ENCODE data around the gene UGT1A8. TPM values are rescaled to one million over a fixed set of nuclear protein-coding genes. Genes with fewer than 3 reads are reported as not detected.
"Not testable (repeated sequence)": the region's sequence is repeated elsewhere in the genome, so short reads cannot be mapped to it uniquely, and the experiment has no call there.

Gene UGT1A8
- not detected for polyA plus RNA-seq (2013, experiment 1 of 2)
- not detected for polyA plus RNA-seq (2013, experiment 2 of 2)

DNA sequence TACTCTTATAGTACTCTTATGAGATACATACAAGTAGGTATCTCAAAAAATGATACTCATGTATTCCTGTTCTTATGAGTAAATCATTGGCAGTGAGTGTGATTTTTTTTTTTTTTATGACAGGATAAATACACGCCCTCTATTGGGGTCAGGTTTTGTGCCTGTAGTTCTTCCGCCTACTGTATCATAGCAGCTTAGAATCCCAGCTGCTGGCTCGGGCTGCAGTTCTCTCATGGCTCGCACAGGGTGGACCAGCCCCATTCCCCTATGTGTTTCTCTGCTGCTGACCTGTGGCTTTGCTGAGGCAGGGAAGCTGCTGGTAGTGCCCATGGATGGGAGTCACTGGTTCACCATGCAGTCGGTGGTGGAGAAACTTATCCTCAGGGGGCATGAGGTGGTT, at the start of gene UGT1A8:
Gene UGT1A8, plus strand, starts transcription at position 158 of the 400 bp plus-strand sequence. Its CDS starts 75 bp downstream, at position 233.
- DNase-seq (ENCODE audit: low spot score); H3K18ac ChIP-seq (ENCODE audit: low read length); H4K8ac ChIP-seq (ENCODE audit: low read depth, low read length); H3K36me3 ChIP-seq (replicated peaks in 1 of 2; ENCODE audit: control insufficient read depth in 2 of 2, insufficient read depth in 2 of 2, low read length in 2 of 2); H3K4me1 ChIP-seq (ENCODE audit: control insufficient read depth in 2 of 2, insufficient read depth in 1 of 2, low read depth in 1 of 2, low read length in 2 of 2); H2BK120ac ChIP-seq (ENCODE audit: low read depth, low read length); H2BK15ac ChIP-seq (ENCODE audit: low read length); H2AK5ac ChIP-seq (ENCODE audit: low read depth, low read length); H3K23ac ChIP-seq (ENCODE audit: low read depth, low read length, poor library complexity); H4K91ac ChIP-seq (ENCODE audit: low read depth, low read length, poor library complexity); H2AFZ ChIP-seq (ENCODE audit: low read length); H3K9me3 ChIP-seq (replicated peaks in 1 of 2; ENCODE audit: control insufficient read depth in 2 of 2, insufficient read depth in 1 of 2, low read depth in 1 of 2, low read length in 2 of 2); H3K9ac ChIP-seq (ENCODE audit: low read depth, low read length, poor library complexity); H2BK12ac ChIP-seq (ENCODE audit: low read length); H3K4me3 ChIP-seq (ENCODE audit: low read length in 2 of 2); H3K4ac ChIP-seq (ENCODE audit: low read length); H3K27ac ChIP-seq (replicated peaks; ENCODE audit: low read length); H3K27me3 ChIP-seq (ENCODE audit: control insufficient read depth in 3 of 3, insufficient read depth in 3 of 3, low read depth in 1 of 3, low read length in 3 of 3); H2BK5ac ChIP-seq (ENCODE audit: low read length); H3K79me1 ChIP-seq (ENCODE audit: low read depth, low read length); H3K4me2 ChIP-seq (ENCODE audit: insufficient read depth, low read length, poor library complexity, severe bottlenecking); H3K14ac ChIP-seq (ENCODE audit: low read length): not testable (repeated sequence)
- WGBS, 2 donors (ENCODE audit: extremely low coverage in 2 of 2, insufficient read length in 2 of 2, insufficient replicate concordance in 1 of 2): no CpG with 5 or more reads among the region's 5 CpGs

DNA sequence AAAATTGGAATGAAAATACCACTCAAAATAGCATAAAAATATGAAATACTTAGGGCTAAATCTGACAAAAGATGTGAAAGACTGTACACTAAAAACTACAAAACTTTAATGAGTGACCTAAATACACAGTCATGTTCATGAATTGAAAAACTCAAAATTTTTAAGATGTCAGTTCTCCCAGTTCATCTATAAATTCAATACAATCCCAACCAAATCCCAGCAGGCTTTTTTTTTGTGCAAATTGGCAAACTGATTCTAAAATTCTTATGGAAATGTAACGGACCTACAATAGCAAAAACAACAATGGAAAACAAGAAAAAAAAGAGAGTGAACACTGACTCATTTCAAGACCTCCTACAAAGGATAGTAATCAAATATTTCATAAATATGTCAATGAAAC, 46.4 kb upstream of the UGT1A8 start:
- Histone ChIP-seq H3K9ac (ENCODE audit: low read depth, low read length, poor library complexity) (no peak overlapping the region), H2BK5ac (ENCODE audit: low read length) (no peak overlapping the region), H3K18ac (ENCODE audit: low read length) (no peak overlapping the region), H3K27ac (replicated peaks; ENCODE audit: low read length) (no peak overlapping the region), H4K91ac (ENCODE audit: low read depth, low read length, poor library complexity) (no peak overlapping the region), H3K4me1 (ENCODE audit: control insufficient read depth in 2 of 2, insufficient read depth in 1 of 2, low read depth in 1 of 2, low read length in 2 of 2) (no peaks in the 10 kb centered on the region), H2AK5ac (ENCODE audit: low read depth, low read length) (no peak overlapping the region), H3K36me3 (replicated peaks in 1 of 2; ENCODE audit: control insufficient read depth in 2 of 2, insufficient read depth in 2 of 2, low read length in 2 of 2) (no peaks in the 10 kb centered on the region), H3K9me3 (replicated peaks in 1 of 2; ENCODE audit: control insufficient read depth in 2 of 2, insufficient read depth in 1 of 2, low read depth in 1 of 2, low read length in 2 of 2) (no peaks in the 10 kb centered on the region), H3K14ac (ENCODE audit: low read length) (no peak overlapping the region), H3K4me3 (ENCODE audit: low read length in 2 of 2) (no peak overlapping the region), H3K23ac (ENCODE audit: low read depth, low read length, poor library complexity) (no peak overlapping the region), H2BK15ac (ENCODE audit: low read length) (no peak overlapping the region), H4K8ac (ENCODE audit: low read depth, low read length) (no peak overlapping the region), H2AFZ (ENCODE audit: low read length) (no peak overlapping the region), H3K4ac (ENCODE audit: low read length) (no peak overlapping the region), H2BK12ac (ENCODE audit: low read length) (no peak overlapping the region), H3K27me3 (ENCODE audit: control insufficient read depth in 3 of 3, insufficient read depth in 3 of 3, low read depth in 1 of 3, low read length in 3 of 3) (peaks cover 0 to 2% (median 0%) of the 10 kb centered on the region in 3 experiments), H3K4me2 (ENCODE audit: insufficient read depth, low read length, poor library complexity, severe bottlenecking) (no peak overlapping the region), H3K79me1 (ENCODE audit: low read depth, low read length) (no peaks in the 10 kb centered on the region), H2BK120ac (ENCODE audit: low read depth, low read length) (no peak overlapping the region)
- DNase-seq (ENCODE audit: low spot score): no peak
- WGBS, 2 donors (ENCODE audit: extremely low coverage in 2 of 2, insufficient read length in 2 of 2, insufficient replicate concordance in 1 of 2): no CpG with 5 or more reads among the region's 1 CpG

DNA sequence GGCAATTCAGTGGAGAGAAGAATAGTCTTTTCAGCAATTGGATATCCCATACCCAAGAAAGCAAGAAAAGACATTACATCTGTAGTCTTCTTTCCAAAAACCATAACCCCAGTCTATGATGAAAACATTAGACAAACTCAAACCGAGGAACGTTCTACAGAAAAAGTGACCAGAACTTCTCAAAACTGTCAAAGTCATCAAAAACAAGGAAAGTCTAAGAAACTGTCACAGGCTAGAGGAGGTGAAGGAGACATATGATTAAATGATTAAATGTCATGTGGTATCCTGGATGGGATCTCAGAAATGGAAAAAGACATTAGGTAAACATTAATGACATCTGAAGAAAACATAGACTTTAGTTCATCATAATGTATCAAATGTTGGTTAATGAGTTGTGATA, 46.0 kb upstream of the UGT1A8 start:
- DNase-seq (ENCODE audit: low spot score): no peak
- Histone ChIP-seq H3K18ac (ENCODE audit: low read length) (no peak overlapping the region), H2AFZ (ENCODE audit: low read length) (no peak overlapping the region), H3K27me3 (ENCODE audit: control insufficient read depth in 3 of 3, insufficient read depth in 3 of 3, low read depth in 1 of 3, low read length in 3 of 3) (peaks cover 0 to 2% (median 0%) of the 10 kb centered on the region in 3 experiments), H3K9ac (ENCODE audit: low read depth, low read length, poor library complexity) (no peak overlapping the region), H3K4me1 (ENCODE audit: control insufficient read depth in 2 of 2, insufficient read depth in 1 of 2, low read depth in 1 of 2, low read length in 2 of 2) (no peaks in the 10 kb centered on the region), H2BK15ac (ENCODE audit: low read length) (no peak overlapping the region), H3K4me2 (ENCODE audit: insufficient read depth, low read length, poor library complexity, severe bottlenecking) (no peak overlapping the region), H3K4ac (ENCODE audit: low read length) (no peak overlapping the region), H4K91ac (ENCODE audit: low read depth, low read length, poor library complexity) (no peak overlapping the region), H2BK5ac (ENCODE audit: low read length) (no peak overlapping the region), H4K8ac (ENCODE audit: low read depth, low read length) (no peak overlapping the region), H3K4me3 (ENCODE audit: low read length in 2 of 2) (no peak overlapping the region), H3K27ac (replicated peaks; ENCODE audit: low read length) (no peak overlapping the region), H3K23ac (ENCODE audit: low read depth, low read length, poor library complexity) (no peak overlapping the region), H2AK5ac (ENCODE audit: low read depth, low read length) (no peak overlapping the region), H2BK12ac (ENCODE audit: low read length) (no peak overlapping the region), H3K9me3 (replicated peaks in 1 of 2; ENCODE audit: control insufficient read depth in 2 of 2, insufficient read depth in 1 of 2, low read depth in 1 of 2, low read length in 2 of 2) (no peaks in the 10 kb centered on the region), H3K79me1 (ENCODE audit: low read depth, low read length) (no peaks in the 10 kb centered on the region), H3K14ac (ENCODE audit: low read length) (no peak overlapping the region), H3K36me3 (replicated peaks in 1 of 2; ENCODE audit: control insufficient read depth in 2 of 2, insufficient read depth in 2 of 2, low read length in 2 of 2) (no peaks in the 10 kb centered on the region), H2BK120ac (ENCODE audit: low read depth, low read length) (no peak overlapping the region)
- WGBS, 2 donors (ENCODE audit: extremely low coverage in 2 of 2, insufficient read length in 2 of 2, insufficient replicate concordance in 1 of 2): no CpG with 5 or more reads among the region's 2 CpGs

DNA sequence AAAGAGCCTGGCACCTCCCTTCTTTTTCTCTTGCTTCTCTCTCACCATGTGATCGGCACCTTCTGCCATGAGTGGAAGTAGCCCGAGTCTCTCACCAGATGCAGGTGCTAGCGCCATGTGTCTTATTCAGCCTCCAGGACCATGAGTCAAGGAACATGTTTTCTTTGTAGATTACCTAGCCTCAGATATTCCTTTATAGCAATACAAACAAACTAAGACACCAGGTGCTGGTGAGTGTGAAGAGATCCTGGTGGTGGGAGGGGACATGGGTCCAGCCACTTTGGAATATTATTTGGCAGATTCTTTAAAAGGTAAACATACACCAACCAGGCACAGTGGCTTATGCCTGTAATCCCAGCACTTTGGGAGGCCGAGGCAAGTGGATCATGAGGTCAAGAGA, 45.0 kb upstream of the UGT1A8 start:
- Histone ChIP-seq H4K91ac (ENCODE audit: low read depth, low read length, poor library complexity) (no peak overlapping the region), H3K4ac (ENCODE audit: low read length) (no peak overlapping the region), H3K4me3 (ENCODE audit: low read length in 2 of 2) (no peak overlapping the region), H2BK15ac (ENCODE audit: low read length) (no peak overlapping the region), H3K27ac (replicated peaks; ENCODE audit: low read length) (no peak overlapping the region), H3K79me1 (ENCODE audit: low read depth, low read length) (no peaks in the 10 kb centered on the region), H3K14ac (ENCODE audit: low read length) (no peak overlapping the region), H3K23ac (ENCODE audit: low read depth, low read length, poor library complexity) (no peak overlapping the region), H3K36me3 (replicated peaks in 1 of 2; ENCODE audit: control insufficient read depth in 2 of 2, insufficient read depth in 2 of 2, low read length in 2 of 2) (no peaks in the 10 kb centered on the region), H3K27me3 (ENCODE audit: control insufficient read depth in 3 of 3, insufficient read depth in 3 of 3, low read depth in 1 of 3, low read length in 3 of 3) (peaks cover 0 to 2% (median 0%) of the 10 kb centered on the region in 3 experiments), H3K4me1 (ENCODE audit: control insufficient read depth in 2 of 2, insufficient read depth in 1 of 2, low read depth in 1 of 2, low read length in 2 of 2) (no peaks in the 10 kb centered on the region), H2BK5ac (ENCODE audit: low read length) (no peak overlapping the region), H3K18ac (ENCODE audit: low read length) (no peak overlapping the region), H4K8ac (ENCODE audit: low read depth, low read length) (no peak overlapping the region), H2BK120ac (ENCODE audit: low read depth, low read length) (no peak overlapping the region), H2BK12ac (ENCODE audit: low read length) (no peak overlapping the region), H3K9me3 (replicated peaks in 1 of 2; ENCODE audit: control insufficient read depth in 2 of 2, insufficient read depth in 1 of 2, low read depth in 1 of 2, low read length in 2 of 2) (no peaks in the 10 kb centered on the region), H2AFZ (ENCODE audit: low read length) (no peak overlapping the region), H2AK5ac (ENCODE audit: low read depth, low read length) (no peak overlapping the region), H3K9ac (ENCODE audit: low read depth, low read length, poor library complexity) (no peak overlapping the region), H3K4me2 (ENCODE audit: insufficient read depth, low read length, poor library complexity, severe bottlenecking) (no peak overlapping the region)
- no peak for DNase-seq (ENCODE audit: low spot score)
- no CpG with 5 or more reads among the region's 4 CpGs for WGBS, 2 donors (ENCODE audit: extremely low coverage in 2 of 2, insufficient read length in 2 of 2, insufficient replicate concordance in 1 of 2)

Data from neuronal stem cell (in vitro differentiated cells).